Erythroblast (primary cell): ENCODE data around the gene EFNA4.

Experiments
- GATA1 ChIP-seq: IDR thresholded peaks from 2 replicates; pipeline ENCODE4 v1.6.1; 2011; ENCODE audit warnings: low read depth, mild to moderate bottlenecking, control low read depth, low read length, moderate library complexity
- POLR2A ChIP-seq: IDR thresholded peaks from 2 replicates; pipeline ENCODE4 v1.6.1; 2011; ENCODE audit warnings: mild to moderate bottlenecking, low read length

GRCh38 chr1:155050560-155051341, 12.8 kb upstream of the EFNA4 start, which contains the start of gene ADAM15:
- TF ChIP-seq GATA1 (no peak), POLR2A (peak; percentile 46)
